ENCODE results near the gene CENPP.

The CENPP gene

DNA sequence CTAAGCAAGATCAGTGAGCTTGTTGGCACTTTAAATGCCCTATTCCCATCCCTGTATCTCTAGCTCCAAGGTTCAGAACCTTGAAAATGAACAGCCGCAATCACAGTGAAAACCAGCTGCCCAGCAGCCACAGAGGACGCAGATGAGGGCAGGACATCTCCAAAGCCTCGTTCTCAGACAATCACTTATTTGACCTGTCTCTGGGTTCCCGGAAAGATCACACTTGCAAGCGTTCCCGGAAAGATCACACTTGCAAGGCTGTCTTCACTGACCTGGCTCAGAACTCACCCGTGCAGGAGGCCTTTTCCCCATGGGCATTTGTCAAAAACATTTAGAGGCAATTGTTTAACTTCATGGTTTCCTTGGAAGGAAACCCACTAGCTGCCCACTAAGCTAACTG is 318.5 kb downstream of the CENPP start:
- no peak for DNase-seq

DNA sequence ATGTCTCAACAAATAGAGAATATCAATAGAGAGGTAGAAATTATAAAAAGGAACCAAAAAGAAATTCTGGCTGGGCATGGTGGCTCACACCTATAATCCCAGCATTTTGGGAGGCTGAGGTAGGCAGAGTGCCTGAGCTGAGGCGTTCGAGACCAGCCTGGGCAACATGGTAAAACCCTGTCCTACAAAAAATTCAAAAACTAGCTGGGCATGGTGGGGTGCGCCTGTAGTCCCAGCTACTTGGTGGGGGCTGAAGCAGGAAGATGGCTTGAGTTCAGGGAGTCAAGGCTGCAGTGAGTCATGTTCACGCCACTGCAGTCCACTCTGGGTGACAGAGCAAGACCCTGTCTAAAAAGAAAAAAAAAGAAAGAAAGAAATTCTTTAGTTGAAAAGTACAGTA is 319.3 kb downstream of the CENPP start:
- no peak for DNase-seq

- no peak for DNase-seq
Observed at GRCh38 chr9:92647671-92648473, 322.1 kb downstream of the CENPP start.

DNA sequence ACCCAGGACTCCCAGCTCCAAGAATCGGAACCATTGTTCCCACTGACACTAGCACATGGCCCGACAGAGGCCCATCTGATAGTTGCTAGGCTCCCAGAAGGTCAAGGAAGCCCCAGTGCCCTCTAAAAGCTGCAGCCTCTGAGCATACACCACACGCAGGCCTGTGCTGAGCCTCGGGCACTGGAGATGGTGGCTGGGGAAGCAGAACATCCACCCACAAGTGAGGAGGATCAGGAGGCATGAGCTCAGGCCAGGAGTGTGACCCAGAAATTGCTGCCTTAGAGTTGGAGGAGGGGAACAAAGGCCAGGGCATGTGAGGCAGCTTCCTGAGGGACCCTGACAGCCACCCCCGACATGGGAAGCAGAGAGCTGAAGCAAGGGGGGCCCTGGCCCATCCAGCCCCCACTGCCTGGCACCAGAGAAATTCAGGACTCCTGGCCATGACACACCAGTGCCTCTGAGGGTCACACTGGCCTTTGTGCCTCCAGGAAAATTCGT is 322.8 kb downstream of the CENPP start:
- no peak for DNase-seq

- no peak for DNase-seq
Observed at GRCh38 chr9:92649007-92649406, 323.3 kb downstream of the CENPP start.

GRCh38 chr9:92650296-92650695 is 324.5 kb downstream of the CENPP start:
- no peak for DNase-seq

- no peak for DNase-seq
Observed at GRCh38 chr9:92650839-92651621, 325.3 kb downstream of the CENPP start.

- no peak for DNase-seq
Observed at GRCh38 chr9:92652461-92652860, 326.7 kb downstream of the CENPP start.

DNA sequence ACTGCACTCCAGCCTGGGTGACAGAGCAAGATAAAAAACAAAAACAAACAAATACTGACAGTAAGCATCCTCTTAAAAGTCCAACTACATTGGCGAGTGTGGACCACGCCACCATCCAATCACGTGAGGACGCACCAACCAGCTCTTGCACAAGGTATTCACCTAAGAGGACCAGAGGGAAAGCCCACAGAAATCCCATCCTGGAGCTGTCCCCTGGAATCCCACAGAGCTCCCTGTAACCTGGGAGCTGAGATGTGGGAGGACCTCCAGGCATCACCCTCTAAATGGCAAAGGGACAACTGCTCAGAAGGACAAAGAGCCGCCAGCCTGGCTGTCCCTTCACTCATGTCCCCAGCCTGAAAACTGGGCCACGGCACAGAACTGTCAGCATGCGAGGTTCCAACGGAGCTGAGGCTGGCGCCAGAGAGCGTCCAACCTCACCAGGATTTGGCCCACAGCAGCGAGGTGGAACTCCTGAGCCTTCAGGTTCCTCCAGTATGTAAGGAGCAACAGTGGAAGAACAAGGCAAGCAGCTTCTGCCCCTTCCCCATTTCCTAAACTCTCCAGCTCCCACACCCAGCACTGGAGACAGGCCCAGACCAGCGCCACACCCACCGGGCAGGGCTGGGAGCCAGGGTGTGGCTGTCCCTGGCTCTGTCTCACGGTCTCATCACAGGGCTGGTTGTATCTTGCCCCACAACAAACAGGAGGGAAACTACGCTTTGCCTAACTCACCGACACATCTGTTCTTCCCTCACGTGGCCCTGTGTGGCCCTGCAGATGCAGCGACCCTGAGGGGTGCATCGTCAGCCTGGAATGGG is 328.9 kb downstream of the CENPP start:
- DNase-seq: no peak

GRCh38 chr9:92655366-92655765 is 329.6 kb downstream of the CENPP start:
- no peak for DNase-seq

- DNase-seq: no peak
Observed at GRCh38 chr9:92655896-92656536, 330.3 kb downstream of the CENPP start.

DNA sequence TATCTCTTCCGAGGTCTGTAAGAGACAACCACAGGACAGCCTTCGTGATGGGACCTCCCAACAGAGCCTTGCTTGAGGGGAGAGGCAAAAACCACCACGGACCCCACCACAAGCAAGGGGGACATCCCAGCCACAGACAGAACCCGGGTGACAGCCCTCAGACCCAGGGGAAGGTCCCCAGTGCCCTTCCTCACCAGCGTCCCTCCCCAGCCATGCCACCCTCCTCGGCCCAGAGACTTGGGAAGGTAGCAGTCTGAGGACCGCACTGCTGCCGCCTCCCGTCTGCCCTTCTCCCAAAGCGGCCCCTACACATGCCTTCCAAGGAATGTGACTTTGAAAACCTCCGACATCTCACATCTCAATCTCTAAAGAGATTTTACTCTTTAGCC is 330.8 kb downstream of the CENPP start:
- no peak for DNase-seq

- DNase-seq: no peak
Observed at GRCh38 chr9:92657296-92658094, 331.7 kb downstream of the CENPP start.

GRCh38 chr9:92658176-92658575 is 332.4 kb downstream of the CENPP start:
- DNase-seq: no peak

DNA sequence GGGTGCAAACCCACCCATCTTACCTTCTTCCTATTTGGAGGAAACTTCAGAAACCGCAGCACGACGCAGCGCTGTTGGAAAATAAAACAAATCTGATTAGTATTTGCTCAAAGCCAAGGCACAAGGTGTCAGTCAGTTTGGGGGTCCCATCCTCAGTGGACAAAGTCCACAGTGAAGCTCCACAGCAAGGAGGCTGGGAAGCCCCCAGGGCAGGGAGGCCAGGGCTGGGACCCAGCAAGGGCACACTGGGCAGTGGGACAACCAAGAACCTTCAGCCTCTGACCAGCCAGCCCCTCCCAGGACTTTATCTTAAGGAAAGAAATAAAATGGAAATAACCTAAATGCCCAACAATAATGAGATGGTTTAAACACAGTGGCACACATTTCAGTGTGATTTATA is 332.9 kb downstream of the CENPP start:
- no peak for DNase-seq

DNA sequence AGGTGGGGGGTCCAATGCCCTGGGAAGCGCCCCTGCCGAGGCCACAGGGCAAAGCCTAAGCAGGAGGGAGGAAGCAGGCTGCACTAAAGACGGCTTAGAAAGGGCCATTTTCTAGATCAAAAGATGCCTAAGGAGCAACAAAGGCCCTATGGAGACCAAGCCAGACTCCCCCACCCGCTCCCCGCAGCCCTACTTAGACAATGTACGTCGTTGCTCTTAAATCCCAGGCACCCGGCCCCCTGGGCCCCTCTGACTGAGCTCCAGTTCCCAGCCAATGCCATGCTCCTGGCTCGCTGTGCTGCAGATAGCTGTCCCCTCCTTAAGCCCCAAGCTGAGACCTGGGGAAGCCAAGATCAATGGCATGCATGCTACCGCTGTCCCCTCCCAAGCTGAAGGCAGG is 333.8 kb downstream of the CENPP start:
- DNase-seq: no peak

- no peak for DNase-seq
Observed at GRCh38 chr9:92660266-92660665, 334.5 kb downstream of the CENPP start.

GRCh38 chr9:92661127-92661526 is 335.4 kb downstream of the CENPP start:
- DNase-seq: no peak

DNA sequence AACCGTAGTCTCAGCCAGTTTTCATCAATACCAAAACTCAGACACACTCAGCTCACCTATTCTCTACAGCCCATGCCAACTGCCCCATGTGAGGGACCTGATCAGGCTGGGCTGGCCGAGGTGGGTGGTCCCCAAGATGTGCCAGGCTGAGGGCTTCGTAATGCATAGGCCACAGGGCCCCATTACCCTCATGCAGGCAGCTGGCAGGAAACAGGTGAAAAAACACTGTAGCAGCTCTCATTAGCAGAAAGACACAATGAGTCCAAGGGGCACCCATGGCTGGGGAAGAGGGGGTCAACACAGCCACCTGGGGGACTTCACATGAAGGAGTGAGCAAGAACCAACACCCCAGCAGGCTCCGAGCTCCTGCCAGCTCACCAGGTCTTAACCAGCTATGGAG is 336.0 kb downstream of the CENPP start:
- no peak for DNase-seq

DNA sequence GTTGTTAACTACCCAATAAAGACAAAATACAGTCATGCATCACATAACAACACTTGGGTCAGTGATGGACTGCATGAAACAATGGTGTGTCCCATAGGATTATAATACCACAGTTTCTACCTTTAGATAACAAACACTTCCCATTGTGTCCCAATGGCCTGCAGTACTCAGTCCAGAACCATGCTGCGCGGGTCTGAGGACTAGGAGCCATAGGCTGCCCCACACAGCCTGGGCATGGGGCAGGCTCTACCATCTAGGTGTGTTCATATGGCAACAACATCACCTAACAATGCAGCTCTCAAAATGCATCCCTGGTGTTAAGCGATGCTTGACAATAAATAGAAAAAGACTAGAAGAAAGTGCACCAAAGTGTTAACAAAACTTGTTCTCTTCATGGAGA is 337.4 kb downstream of the CENPP start:
- DNase-seq: no peak

DNA sequence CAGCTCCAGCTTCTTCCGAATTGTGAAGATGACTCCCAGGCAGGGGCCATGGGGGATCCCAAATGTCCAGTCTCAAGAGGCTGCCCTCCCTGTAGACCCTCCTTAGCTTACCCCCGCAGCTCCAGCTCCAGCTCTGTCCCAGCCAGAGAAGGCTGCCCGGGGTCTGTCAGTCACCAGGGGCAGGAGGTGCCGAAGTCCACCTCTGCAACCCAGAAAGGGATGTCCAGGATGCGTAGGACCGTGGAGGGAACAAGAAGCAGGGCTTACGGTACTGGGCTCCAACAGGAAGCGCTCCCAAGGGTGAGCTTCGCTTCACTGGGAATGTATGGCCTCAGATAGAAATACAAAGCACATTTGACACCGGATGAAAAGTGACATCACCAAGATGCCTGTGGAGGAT is 338.2 kb downstream of the CENPP start:
- no peak for DNase-seq

All from NCI-H1436 treated with DMSO at 0.1 percent for 48 hours (cell line).